Right cardiac atrium (tissue), 5 donors: Measurements from ENCODE around the gene CHST15. TPM values are rescaled to one million over a fixed set of nuclear protein-coding genes. Genes with fewer than 3 reads are reported as not detected.
A peak's percentile ranks its signal among the peaks of the same experiment; 100 is the strongest.

Source experiments
- ATAC-seq, 2 donors: fragments of 200-7000 bp; cut with Tn5 transposase; one replicate each; pipeline versions ENCODE4 v1.8.0 to v1.9.1; 2020; ENCODE audit warnings: moderate library complexity in 2 of 2, mild to moderate bottlenecking in 1 of 2
- DNase-seq, 3 donors: peaks; one replicate each; pipeline ENCODE4 v3.0.0-alpha.2; 2020
- H3K27ac ChIP-seq: one replicate; pipeline ENCODE4 v1.5.1; 2013; ENCODE audit warnings: mild to moderate bottlenecking, low read length, control low read depth, moderate library complexity
- H3K27me3 ChIP-seq: one replicate; pipeline ENCODE4 v1.6.1; 2013; ENCODE audit not compliant: control insufficient read depth, insufficient read depth
- H3K4me1 ChIP-seq: one replicate; pipeline ENCODE4 v1.6.1; 2013; ENCODE audit warnings: low read length; ENCODE audit not compliant: control insufficient read depth, insufficient read depth
- H3K4me3 ChIP-seq: one replicate; pipeline ENCODE4 v1.5.1; 2013; ENCODE audit warnings: low read length, control low read depth
- H3K9me3 ChIP-seq: one replicate; pipeline ENCODE4 v1.6.1; 2013; ENCODE audit warnings: low read length; ENCODE audit not compliant: control insufficient read depth
- WGBS: extraction: QIAGEN DNeasy Blood & Tissue Kit; methylation state at CpG from one replicate; pipeline ENCODE4 v1.1.7; 2013; 5-methylcytosine and 5-hydroxymethylcytosine counted together
- intact Hi-C, 4 donors: fragments of 100-400 bp; cut with DNase I; formaldehyde crosslinking; loops; one replicate each; pipeline versions ENCODE4 v1.11.0 to v1.14.0; 2022 to 2023
- polyA plus RNA-seq: library from polyadenylated mRNA; stranded (reverse); fragments of 200-250 nt; gene quantifications from one replicate; pipeline ENCODE4 v1.2.3, GENCODE V29; 2013
- total RNA-seq, 4 donors: library from RNA; stranded (reverse); fragmentation: NEBNext Ultra II Directional; extraction: Animal tissue kit (Norgen Biotek cat#: 25700); gene quantifications; one replicate each; pipeline ENCODE4 v1.2.1, GENCODE V29; 2021
- donor health status: healthy with polysubstance abuse.
- donor health status: DM: no; HTN: yes; CAD: no.
- donor health status: DM: no; HTN: no; CAD: no.
- donor health status: DM: no; HTN: yes; CAD: no; lungs with severe emphysema.
- donor health status: DM: yes; HTN: yes; CAD: no.

The CHST15 gene
- total and polyA plus RNA-seq, 5 donors = 2.2 to 11.9 (median 8.2) TPM

- no peaks in the 10 kb centered on the region for H3K9me3 ChIP-seq
- no peak for ATAC-seq
These were observed 29.8 kb upstream of the CHST15 start for GRCh38 chr10:124123156-124123555.

GRCh38 chr10:124122211-124122610 is 28.8 kb upstream of the CHST15 start:
- Histone ChIP-seq H3K4me1 (peaks cover 3% of the 10 kb centered on the region), H3K27me3 (no peaks in the 10 kb centered on the region), H3K27ac (no peak overlapping the region), H3K9me3 (no peaks in the 10 kb centered on the region), H3K4me3 (no peak overlapping the region)
- intact Hi-C loops = no loop called here
- WGBS = 93% methylated on average over 13 of the region's 13 CpGs
- no peak for DNase-seq
- no peak for ATAC-seq

More at GRCh38 chr10:124123156-124123555, 29.8 kb upstream of the CHST15 start:
- DNase-seq = no peak
- Histone ChIP-seq H3K27ac (no peak overlapping the region), H3K4me3 (no peak overlapping the region), H3K4me1 (peaks cover 3% of the 10 kb centered on the region), H3K27me3 (no peaks in the 10 kb centered on the region)
- 94% methylated on average over 8 of the region's 8 CpGs for WGBS
- intact Hi-C loops = no loop called here

- intact Hi-C loops = no loop called here
- H3K27ac ChIP-seq = peak overlapping the region; percentile 39
- 89% methylated on average over 4 of the region's 4 CpGs for WGBS
These were observed 27.1 kb upstream of the CHST15 start for GRCh38 chr10:124120410-124121061.

GRCh38 chr10:124119946-124120345 is 26.5 kb upstream of the CHST15 start:
- peak; percentile 68 to 91 (median 85) for DNase-seq
- Histone ChIP-seq H3K4me1 (peaks cover 6% of the 10 kb centered on the region), H3K27me3 (no peaks in the 10 kb centered on the region), H3K4me3 (no peak overlapping the region), H3K27ac (peak overlapping the region; percentile 39), H3K9me3 (no peaks in the 10 kb centered on the region)
- peak; percentile 82 to 91 for ATAC-seq
- intact Hi-C loops = no loop called here
- WGBS = 46% methylated on average over 11 of the region's 11 CpGs

More at GRCh38 chr10:124120410-124121061, 27.1 kb upstream of the CHST15 start:
- peaks cover 6% of the 10 kb centered on the region for H3K4me1 ChIP-seq
- H3K4me3 ChIP-seq = no peak overlapping the region
- ATAC-seq (peak in 1 of 2 donors; percentile 3), DNase-seq (no peak)
- H3K27me3 ChIP-seq = no peaks in the 10 kb centered on the region
- H3K9me3 ChIP-seq = no peaks in the 10 kb centered on the region

GRCh38 chr10:124119216-124119615 is 25.8 kb upstream of the CHST15 start:
- intact Hi-C loops = no loop called here
- 74% methylated on average over 4 of the region's 4 CpGs for WGBS

GRCh38 chr10:124117833-124118232 is 24.4 kb upstream of the CHST15 start:
- intact Hi-C loops = no loop called here
- WGBS = 91% methylated on average over 6 of the region's 6 CpGs
- no peak for ATAC-seq
- H3K4me1 ChIP-seq = peaks cover 6% of the 10 kb centered on the region
- no peaks in the 10 kb centered on the region for H3K9me3 ChIP-seq
- H3K27ac ChIP-seq = no peak overlapping the region
- DNase-seq = no peak
- no peak overlapping the region for H3K4me3 ChIP-seq
- no peaks in the 10 kb centered on the region for H3K27me3 ChIP-seq

More at GRCh38 chr10:124119216-124119615, 25.8 kb upstream of the CHST15 start:
- no peaks in the 10 kb centered on the region for H3K27me3 ChIP-seq
- peaks cover 6% of the 10 kb centered on the region for H3K4me1 ChIP-seq
- no peak overlapping the region for H3K27ac ChIP-seq
- no peak overlapping the region for H3K4me3 ChIP-seq
- ATAC-seq (no peak), DNase-seq (no peak)
- no peaks in the 10 kb centered on the region for H3K9me3 ChIP-seq

GRCh38 chr10:124117511-124117785 is 24.1 kb upstream of the CHST15 start:
- no peak for ATAC-seq
- H3K4me3 ChIP-seq = no peak overlapping the region

GRCh38 chr10:124116771-124117510 is 23.5 kb upstream of the CHST15 start:
- Histone ChIP-seq H3K4me3 (no peak overlapping the region), H3K4me1 (peaks cover 6% of the 10 kb centered on the region), H3K9me3 (no peaks in the 10 kb centered on the region), H3K27ac (no peak overlapping the region), H3K27me3 (no peaks in the 10 kb centered on the region)
- DNase-seq (no peak), ATAC-seq (peak; percentile 10 to 31)
- 63% methylated on average over 12 of the region's 12 CpGs for WGBS
- intact Hi-C loops = no loop called here

More at GRCh38 chr10:124117511-124117785, 24.1 kb upstream of the CHST15 start:
- peaks cover 6% of the 10 kb centered on the region for H3K4me1 ChIP-seq
- H3K9me3 ChIP-seq = no peaks in the 10 kb centered on the region
- 93% methylated on average over 5 of the region's 5 CpGs for WGBS
- no peaks in the 10 kb centered on the region for H3K27me3 ChIP-seq
- H3K27ac ChIP-seq = no peak overlapping the region
- intact Hi-C loops = no loop called here
- DNase-seq = no peak

GRCh38 chr10:124114696-124115095 is 21.3 kb upstream of the CHST15 start:
- DNase-seq (no peak), ATAC-seq (no peak)
- 95% methylated on average over 4 of the region's 4 CpGs for WGBS
- H3K4me1 ChIP-seq = peaks cover 6% of the 10 kb centered on the region
- no peak overlapping the region for H3K27ac ChIP-seq
- intact Hi-C loops = no loop called here
- H3K4me3 ChIP-seq = no peak overlapping the region
- H3K9me3 ChIP-seq = no peaks in the 10 kb centered on the region
- no peaks in the 10 kb centered on the region for H3K27me3 ChIP-seq

- Histone ChIP-seq H3K4me1 (peaks cover 2% of the 10 kb centered on the region), H3K27me3 (no peaks in the 10 kb centered on the region), H3K27ac (no peak overlapping the region), H3K4me3 (no peak overlapping the region), H3K9me3 (no peaks in the 10 kb centered on the region)
- WGBS = 89% methylated on average over 16 of the region's 16 CpGs
- no peak for DNase-seq
- ATAC-seq = no peak
- intact Hi-C loops = no loop called here
These were observed 19.6 kb upstream of the CHST15 start for GRCh38 chr10:124112891-124113580.

- Histone ChIP-seq H3K9me3 (no peaks in the 10 kb centered on the region), H3K4me1 (no peaks in the 10 kb centered on the region), H3K4me3 (no peak overlapping the region), H3K27ac (no peak overlapping the region), H3K27me3 (no peaks in the 10 kb centered on the region)
- no peak for DNase-seq
- ATAC-seq = no peak
- WGBS = 92% methylated on average over 5 of the region's 5 CpGs
- intact Hi-C loops = no loop called here
These were observed 17.5 kb upstream of the CHST15 start for GRCh38 chr10:124110882-124111281.
